ENCODE measurements around the gene COQ5. TPM values are rescaled to one million over a fixed set of nuclear protein-coding genes. Genes with fewer than 3 reads are reported as not detected.

COQ5 gene
- total RNA-seq, 4 donors from 2014 or later = 22.6 to 40.4 (median 28.6) TPM

DNA sequence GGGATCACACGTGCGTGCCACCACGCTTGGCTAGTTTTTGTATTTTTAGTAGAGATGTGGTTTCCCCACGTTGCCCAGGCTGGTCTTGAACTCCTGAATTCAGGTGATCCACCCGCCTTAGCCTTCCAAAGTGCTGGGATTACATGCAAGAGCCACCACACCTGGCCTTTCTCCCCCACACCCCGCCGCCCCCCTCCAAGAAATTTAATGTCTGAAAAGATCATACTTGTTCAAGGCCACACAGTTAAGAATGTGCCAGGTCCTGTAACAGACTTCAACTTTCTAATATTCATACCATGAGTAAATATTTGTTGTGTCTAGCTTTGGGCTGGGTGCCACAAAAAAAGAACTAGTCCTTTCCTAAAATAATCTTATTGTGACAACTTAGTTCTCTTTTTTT is 73.7 kb downstream of the COQ5 start:
- Histone ChIP-seq H3K4me1 (no peaks in the 10 kb centered on the region), H3K27ac (no peak overlapping the region), H3K27me3 (no peaks in the 10 kb centered on the region), H3K4me3 (no peak overlapping the region), H3K36me3 (peaks cover 0 to 54% (median 0%) of the 10 kb centered on the region in 3 donors), H3K9me3 (no peaks in the 10 kb centered on the region)
- TF ChIP-seq, protein P1, sequence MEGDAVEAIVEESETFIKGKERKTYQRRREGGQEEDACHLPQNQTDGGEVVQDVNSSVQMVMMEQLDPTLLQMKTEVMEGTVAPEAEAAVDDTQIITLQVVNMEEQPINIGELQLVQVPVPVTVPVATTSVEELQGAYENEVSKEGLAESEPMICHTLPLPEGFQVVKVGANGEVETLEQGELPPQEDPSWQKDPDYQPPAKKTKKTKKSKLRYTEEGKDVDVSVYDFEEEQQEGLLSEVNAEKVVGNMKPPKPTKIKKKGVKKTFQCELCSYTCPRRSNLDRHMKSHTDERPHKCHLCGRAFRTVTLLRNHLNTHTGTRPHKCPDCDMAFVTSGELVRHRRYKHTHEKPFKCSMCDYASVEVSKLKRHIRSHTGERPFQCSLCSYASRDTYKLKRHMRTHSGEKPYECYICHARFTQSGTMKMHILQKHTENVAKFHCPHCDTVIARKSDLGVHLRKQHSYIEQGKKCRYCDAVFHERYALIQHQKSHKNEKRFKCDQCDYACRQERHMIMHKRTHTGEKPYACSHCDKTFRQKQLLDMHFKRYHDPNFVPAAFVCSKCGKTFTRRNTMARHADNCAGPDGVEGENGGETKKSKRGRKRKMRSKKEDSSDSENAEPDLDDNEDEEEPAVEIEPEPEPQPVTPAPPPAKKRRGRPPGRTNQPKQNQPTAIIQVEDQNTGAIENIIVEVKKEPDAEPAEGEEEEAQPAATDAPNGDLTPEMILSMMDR (IDR thresholded peaks at IDR 0.05) = no peak
- no peak for TF ChIP-seq POLR2A (IDR thresholded peaks at IDR 0.05)
- DNase-seq = no peak

DNA sequence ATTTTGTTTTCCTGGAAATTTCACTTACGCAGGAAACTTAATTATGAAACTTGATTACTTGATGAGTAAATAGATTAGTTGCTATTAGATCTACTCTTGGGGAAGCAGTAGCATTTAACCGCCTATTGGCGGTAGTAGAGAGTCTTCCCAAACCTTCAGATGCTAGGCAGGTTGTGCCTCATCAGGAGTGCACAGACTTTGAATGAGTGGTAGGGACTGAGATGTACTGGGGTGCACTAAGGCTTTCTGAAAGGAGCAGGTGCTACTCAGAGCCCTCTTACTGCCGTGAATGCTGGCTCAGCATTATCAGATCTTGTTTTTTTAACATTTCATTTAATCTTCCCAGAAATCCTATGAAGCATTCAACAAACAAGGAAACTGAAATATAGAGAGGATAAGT is 75.0 kb downstream of the COQ5 start:
- TF ChIP-seq POLR2A (IDR thresholded peaks at IDR 0.05) = no peak
- TF ChIP-seq, protein P1 (IDR thresholded peaks at IDR 0.05) = peak; percentile 33 to 65 (median 56)
- Histone ChIP-seq H3K4me1 (no peaks in the 10 kb centered on the region), H3K27me3 (no peaks in the 10 kb centered on the region), H3K4me3 (no peak overlapping the region), H3K36me3 (peaks cover 0 to 52% (median 0%) of the 10 kb centered on the region in 3 donors), H3K27ac (no peak overlapping the region), H3K9me3 (no peaks in the 10 kb centered on the region)
- DNase-seq = no peak

Small RNAs within 50 kb of the gene (small RNA-seq; reads per million reads assigned to genes)
- 0 reads per million in 2 donors for gene RF00019

Other genes starting within 250 kb of the COQ5 start
- under 1 TPM; under 0.01 TPM for gene RNU4-2, start 237.3 kb downstream of the COQ5 start, total RNA-seq
- gene RNU4-1, start 235.9 kb downstream of the COQ5 start, total RNA-seq = under 1 TPM; under 0.01 TPM
- 1 to 10 TPM; 3.2 to 6.3 (median 4.2) TPM for gene SIRT4, start 226.8 kb downstream of the COQ5 start, total RNA-seq
- not detected for gene PLA2G1B, start 201.4 kb downstream of the COQ5 start, total RNA-seq
- 1 to 10 TPM; 1.6 to 5.8 (median 4.2) TPM for gene MSI1, start 160.0 kb downstream of the COQ5 start, total RNA-seq
- gene COX6A1, start 91.0 kb downstream of the COQ5 start, total RNA-seq = 1,000 to 10,000 TPM in 2 of 4 donors, 100 to 1,000 TPM in 2; 175 to 1,520 (median 1,006) TPM
- 10 to 100 TPM in 1 of 4 donors, 1 to 10 TPM in 3; 4.5 to 19.0 (median 6.4) TPM for gene TRIAP1, start 82.8 kb downstream of the COQ5 start, total RNA-seq
- 10 to 100 TPM; 18.6 to 37.1 (median 27.3) TPM for gene GATC, start 82.7 kb downstream of the COQ5 start, total RNA-seq
- 100 to 1,000 TPM in 1 of 4 donors, 10 to 100 TPM in 3; 59.9 to 144 (median 78.1) TPM for gene SRSF9, start 59.4 kb downstream of the COQ5 start, total RNA-seq
- gene DYNLL1, start 33.0 kb downstream of the COQ5 start, total RNA-seq = 100 to 1,000 TPM; 128 to 212 (median 199) TPM
- 100 to 1,000 TPM; 220 to 375 (median 305) TPM for gene RNF10, start 5.2 kb upstream of the COQ5 start, total RNA-seq
- 10 to 100 TPM; 22.5 to 75.9 (median 48.8) TPM for gene POP5, start 52.2 kb upstream of the COQ5 start, total RNA-seq
- gene CABP1, start 111.5 kb upstream of the COQ5 start, total RNA-seq = 1 to 10 TPM in 1 of 4 donors, under 1 TPM in 2, not detected in 1; 0.54 to 3.3 (median 0.95) TPM
- 100 to 1,000 TPM in 2 of 4 donors, 10 to 100 TPM in 2; 87.3 to 123 (median 104) TPM for gene MLEC, start 158.0 kb upstream of the COQ5 start, total RNA-seq
- 10 to 100 TPM; 16.8 to 23.5 (median 18.1) TPM for gene UNC119B, start 181.3 kb upstream of the COQ5 start, total RNA-seq
- 100 to 1,000 TPM; 126 to 358 (median 316) TPM for gene ACADS, start 196.7 kb upstream of the COQ5 start, total RNA-seq